ENCODE data around the gene TSNAXIP1. TPM values are rescaled to one million over a fixed set of nuclear protein-coding genes. Genes with fewer than 3 reads are reported as not detected.

Gene TSNAXIP1
- total and polyA plus RNA-seq, 9 of the 15 experiments (the other 6 are each of a cell fraction or from before 2014, with no cell fraction given): 0.03 to 0.24 (median 0.11) TPM; not detected in 4

DNA sequence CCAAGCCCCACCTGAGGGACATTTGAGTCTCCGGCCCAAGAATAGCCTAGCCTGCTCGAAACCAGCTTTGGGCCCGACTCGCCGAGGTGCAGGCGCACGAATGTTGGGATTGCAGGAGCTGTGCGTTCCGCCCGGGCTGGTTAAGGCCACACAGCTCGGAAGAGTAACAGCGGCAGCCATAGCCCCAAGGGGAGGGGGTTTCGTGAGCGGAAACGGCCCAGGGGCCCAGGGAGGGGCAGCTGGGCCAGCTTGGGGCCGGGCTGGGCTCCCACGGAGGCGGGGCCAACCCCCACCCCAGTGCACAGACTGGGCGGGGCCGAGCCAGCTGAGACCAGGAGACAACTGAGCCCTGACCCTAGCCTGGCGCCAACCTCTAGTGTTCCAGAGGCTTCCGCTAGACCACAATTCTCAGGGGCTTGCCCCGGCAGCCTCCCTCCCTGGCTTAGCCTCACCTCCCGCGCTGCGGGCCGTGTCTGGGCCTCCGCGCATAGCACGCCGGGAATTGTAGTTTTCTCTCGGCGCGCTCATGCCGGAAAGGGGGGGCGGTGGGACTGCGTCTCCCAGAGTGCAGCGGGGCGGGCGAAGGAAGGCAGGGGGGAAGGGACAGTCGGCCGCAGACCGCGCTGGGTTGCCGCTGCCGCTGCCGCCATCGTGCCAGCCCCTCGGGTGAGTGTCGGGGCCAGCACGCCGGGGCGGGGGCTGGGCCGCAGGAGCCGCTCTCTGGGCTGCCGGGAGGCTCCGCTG, 39.8 kb downstream of the TSNAXIP1 start, which contains the start of gene NUTF2 (continued):
- peak in 1 of 2 experiments; percentile 49; a peak in 2 of 4 replicates for TF ChIP-seq HDAC1 (IDR thresholded peaks at IDR 0.05)
- TF ChIP-seq HMG20A (CRISPR knock-in tag; conservative IDR thresholded peaks at IDR 0.05): no peak
- TF ChIP-seq KLF1 (tag; IDR thresholded peaks at IDR 0.05): peak; percentile 48; the same call in 1 of the 2 replicates
- TF ChIP-seq HSF4 (CRISPR knock-in tag; IDR thresholded peaks at IDR 0.05; ENCODE audit: borderline replicate concordance): no peak
- no peak for TF ChIP-seq SRSF7 (optimal IDR thresholded peaks at IDR 0.05; ENCODE audit: low read depth, low read length)
- no peak; the same call in 1 of the 2 replicates for TF ChIP-seq NCOR1 (IDR thresholded peaks at IDR 0.05)
- TF ChIP-seq, protein P1, sequence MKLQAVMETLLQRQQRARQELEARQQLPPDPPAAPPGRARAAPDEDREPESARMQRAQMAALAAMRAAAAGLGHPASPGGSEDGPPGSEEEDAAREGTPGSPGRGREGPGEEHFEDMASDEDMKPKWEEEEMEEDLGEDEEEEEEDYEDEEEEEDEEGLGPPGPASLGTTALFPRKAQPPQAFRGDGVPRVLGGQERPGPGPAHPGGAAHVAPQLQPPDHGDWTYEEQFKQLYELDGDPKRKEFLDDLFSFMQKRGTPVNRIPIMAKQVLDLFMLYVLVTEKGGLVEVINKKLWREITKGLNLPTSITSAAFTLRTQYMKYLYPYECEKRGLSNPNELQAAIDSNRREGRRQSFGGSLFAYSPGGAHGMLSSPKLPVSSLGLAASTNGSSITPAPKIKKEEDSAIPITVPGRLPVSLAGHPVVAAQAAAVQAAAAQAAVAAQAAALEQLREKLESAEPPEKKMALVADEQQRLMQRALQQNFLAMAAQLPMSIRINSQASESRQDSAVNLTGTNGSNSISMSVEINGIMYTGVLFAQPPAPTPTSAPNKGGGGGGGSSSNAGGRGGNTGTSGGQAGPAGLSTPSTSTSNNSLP (IDR thresholded peaks at IDR 0.05; ENCODE audit: borderline replicate concordance, low read depth, low read length): no peak
- TF ChIP-seq, protein P2, sequence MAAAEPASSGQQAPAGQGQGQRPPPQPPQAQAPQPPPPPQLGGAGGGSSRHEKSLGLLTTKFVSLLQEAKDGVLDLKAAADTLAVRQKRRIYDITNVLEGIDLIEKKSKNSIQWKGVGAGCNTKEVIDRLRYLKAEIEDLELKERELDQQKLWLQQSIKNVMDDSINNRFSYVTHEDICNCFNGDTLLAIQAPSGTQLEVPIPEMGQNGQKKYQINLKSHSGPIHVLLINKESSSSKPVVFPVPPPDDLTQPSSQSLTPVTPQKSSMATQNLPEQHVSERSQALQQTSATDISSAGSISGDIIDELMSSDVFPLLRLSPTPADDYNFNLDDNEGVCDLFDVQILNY (CRISPR knock-in tag; IDR thresholded peaks at IDR 0.05): no peak
- TF ChIP-seq ZNF778 (CRISPR knock-in tag; IDR thresholded peaks at IDR 0.05): no peak
- TF ChIP-seq, protein P3, sequence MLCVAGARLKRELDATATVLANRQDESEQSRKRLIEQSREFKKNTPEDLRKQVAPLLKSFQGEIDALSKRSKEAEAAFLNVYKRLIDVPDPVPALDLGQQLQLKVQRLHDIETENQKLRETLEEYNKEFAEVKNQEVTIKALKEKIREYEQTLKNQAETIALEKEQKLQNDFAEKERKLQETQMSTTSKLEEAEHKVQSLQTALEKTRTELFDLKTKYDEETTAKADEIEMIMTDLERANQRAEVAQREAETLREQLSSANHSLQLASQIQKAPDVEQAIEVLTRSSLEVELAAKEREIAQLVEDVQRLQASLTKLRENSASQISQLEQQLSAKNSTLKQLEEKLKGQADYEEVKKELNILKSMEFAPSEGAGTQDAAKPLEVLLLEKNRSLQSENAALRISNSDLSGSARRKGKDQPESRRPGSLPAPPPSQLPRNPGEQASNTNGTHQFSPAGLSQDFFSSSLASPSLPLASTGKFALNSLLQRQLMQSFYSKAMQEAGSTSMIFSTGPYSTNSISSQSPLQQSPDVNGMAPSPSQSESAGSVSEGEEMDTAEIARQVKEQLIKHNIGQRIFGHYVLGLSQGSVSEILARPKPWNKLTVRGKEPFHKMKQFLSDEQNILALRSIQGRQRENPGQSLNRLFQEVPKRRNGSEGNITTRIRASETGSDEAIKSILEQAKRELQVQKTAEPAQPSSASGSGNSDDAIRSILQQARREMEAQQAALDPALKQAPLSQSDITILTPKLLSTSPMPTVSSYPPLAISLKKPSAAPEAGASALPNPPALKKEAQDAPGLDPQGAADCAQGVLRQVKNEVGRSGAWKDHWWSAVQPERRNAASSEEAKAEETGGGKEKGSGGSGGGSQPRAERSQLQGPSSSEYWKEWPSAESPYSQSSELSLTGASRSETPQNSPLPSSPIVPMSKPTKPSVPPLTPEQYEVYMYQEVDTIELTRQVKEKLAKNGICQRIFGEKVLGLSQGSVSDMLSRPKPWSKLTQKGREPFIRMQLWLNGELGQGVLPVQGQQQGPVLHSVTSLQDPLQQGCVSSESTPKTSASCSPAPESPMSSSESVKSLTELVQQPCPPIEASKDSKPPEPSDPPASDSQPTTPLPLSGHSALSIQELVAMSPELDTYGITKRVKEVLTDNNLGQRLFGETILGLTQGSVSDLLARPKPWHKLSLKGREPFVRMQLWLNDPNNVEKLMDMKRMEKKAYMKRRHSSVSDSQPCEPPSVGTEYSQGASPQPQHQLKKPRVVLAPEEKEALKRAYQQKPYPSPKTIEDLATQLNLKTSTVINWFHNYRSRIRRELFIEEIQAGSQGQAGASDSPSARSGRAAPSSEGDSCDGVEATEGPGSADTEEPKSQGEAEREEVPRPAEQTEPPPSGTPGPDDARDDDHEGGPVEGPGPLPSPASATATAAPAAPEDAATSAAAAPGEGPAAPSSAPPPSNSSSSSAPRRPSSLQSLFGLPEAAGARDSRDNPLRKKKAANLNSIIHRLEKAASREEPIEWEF (CRISPR knock-in tag; IDR thresholded peaks at IDR 0.05): no peak
- 0 out of 2 replicates have a peak, but pooled peaks have one; percentile 42 for TF ChIP-seq HDAC2 (IDR thresholded peaks at IDR 0.05)
- TF ChIP-seq SLC30A9 (CRISPR knock-in tag; IDR thresholded peaks at IDR 0.05): no peak
- TF ChIP-seq, protein P4, sequence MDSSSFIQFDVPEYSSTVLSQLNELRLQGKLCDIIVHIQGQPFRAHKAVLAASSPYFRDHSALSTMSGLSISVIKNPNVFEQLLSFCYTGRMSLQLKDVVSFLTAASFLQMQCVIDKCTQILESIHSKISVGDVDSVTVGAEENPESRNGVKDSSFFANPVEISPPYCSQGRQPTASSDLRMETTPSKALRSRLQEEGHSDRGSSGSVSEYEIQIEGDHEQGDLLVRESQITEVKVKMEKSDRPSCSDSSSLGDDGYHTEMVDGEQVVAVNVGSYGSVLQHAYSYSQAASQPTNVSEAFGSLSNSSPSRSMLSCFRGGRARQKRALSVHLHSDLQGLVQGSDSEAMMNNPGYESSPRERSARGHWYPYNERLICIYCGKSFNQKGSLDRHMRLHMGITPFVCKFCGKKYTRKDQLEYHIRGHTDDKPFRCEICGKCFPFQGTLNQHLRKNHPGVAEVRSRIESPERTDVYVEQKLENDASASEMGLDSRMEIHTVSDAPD (CRISPR knock-in tag; IDR thresholded peaks at IDR 0.05): no peak
- TF ChIP-seq, protein P5, sequence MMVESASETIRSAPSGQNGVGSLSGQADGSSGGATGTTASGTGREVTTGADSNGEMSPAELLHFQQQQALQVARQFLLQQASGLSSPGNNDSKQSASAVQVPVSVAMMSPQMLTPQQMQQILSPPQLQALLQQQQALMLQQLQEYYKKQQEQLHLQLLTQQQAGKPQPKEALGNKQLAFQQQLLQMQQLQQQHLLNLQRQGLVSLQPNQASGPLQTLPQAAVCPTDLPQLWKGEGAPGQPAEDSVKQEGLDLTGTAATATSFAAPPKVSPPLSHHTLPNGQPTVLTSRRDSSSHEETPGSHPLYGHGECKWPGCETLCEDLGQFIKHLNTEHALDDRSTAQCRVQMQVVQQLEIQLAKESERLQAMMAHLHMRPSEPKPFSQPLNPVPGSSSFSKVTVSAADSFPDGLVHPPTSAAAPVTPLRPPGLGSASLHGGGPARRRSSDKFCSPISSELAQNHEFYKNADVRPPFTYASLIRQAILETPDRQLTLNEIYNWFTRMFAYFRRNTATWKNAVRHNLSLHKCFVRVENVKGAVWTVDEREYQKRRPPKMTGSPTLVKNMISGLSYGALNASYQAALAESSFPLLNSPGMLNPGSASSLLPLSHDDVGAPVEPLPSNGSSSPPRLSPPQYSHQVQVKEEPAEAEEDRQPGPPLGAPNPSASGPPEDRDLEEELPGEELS (CRISPR knock-in tag; IDR thresholded peaks at IDR 0.05; ENCODE audit: borderline replicate concordance): 0 out of 2 replicates have a peak, but pooled peaks have one; percentile 31
- TF ChIP-seq NCOA1 (IDR thresholded peaks at IDR 0.05; ENCODE audit: low read depth): 0 out of 2 replicates have a peak, but pooled peaks have one; percentile 45
- peak; percentile 87 for TF ChIP-seq CREM (IDR thresholded peaks at IDR 0.05; ENCODE audit: low read depth)

Measured in K562 (cell line).